WTC11 (cell line): ENCODE measurements around the gene RXRB. TPM values are rescaled to one million over a fixed set of nuclear protein-coding genes. Genes with fewer than 3 reads are reported as not detected.

ENCODE experiments used
- ATAC-seq: fragments of 200-7000 bp; cut with Tn5 transposase; 2 replicates; pipeline ENCODE4 v1.10.0; 2021; ENCODE audit warnings: mild to moderate bottlenecking, moderate library complexity
- CTCF ChIA-PET: fragments of 300-600 bp; sonication (Branson Sonifier 250); formaldehyde crosslinking; loops from one replicate; lab custom pipeline; 2021; ENCODE audit warnings: antibody characterized with exemption; lab: Charles Lee
- POLR2A ChIA-PET: fragments of 350-600 bp; sonication (Branson Sonifier 250); formaldehyde crosslinking; loops from one replicate; lab custom pipeline; 2021; ENCODE audit warnings: antibody characterized with exemption; lab: Charles Lee
- DNase-seq: peaks from one replicate; pipeline ENCODE4 v3.0.0; 2021; ENCODE audit warnings: low spot score
- H3K27ac Mint-ChIP-seq: 2 replicates; pipeline ENCODE4 v1.8.0; 2021; ENCODE audit warnings: mixed read lengths
- H3K27me3 Mint-ChIP-seq: 2 replicates; pipeline ENCODE4 v1.8.0; 2021; ENCODE audit warnings: low read depth, mild to moderate bottlenecking, moderate library complexity, mixed read lengths
- H3K36me3 Mint-ChIP-seq: 2 replicates; pipeline ENCODE4 v1.8.0; 2021; ENCODE audit warnings: mixed read lengths
- H3K4me1 Mint-ChIP-seq: 2 replicates; pipeline ENCODE4 v1.8.0; 2022; ENCODE audit warnings: mixed read lengths
- H3K4me3 Mint-ChIP-seq: 2 replicates; pipeline ENCODE4 v1.8.0; 2021; ENCODE audit warnings: mild to moderate bottlenecking, moderate library complexity, mixed read lengths
- H3K9me3 Mint-ChIP-seq: 2 replicates; pipeline ENCODE4 v1.8.0; 2021; ENCODE audit warnings: mixed read lengths
- AR ChIP-seq: fragments of 250-450 bp; sonication (Bioruptor Pico); IDR thresholded peaks from 2 replicates; pipeline ENCODE4 v1.9.0; 2021; ENCODE audit warnings: mild to moderate bottlenecking
- ATF1 ChIP-seq: sonication (generic); formaldehyde crosslinking; IDR thresholded peaks from 2 replicates; pipeline ENCODE4 v1.8.1; 2023; ENCODE audit warnings: mild to moderate bottlenecking, moderate library complexity, missing genetic modification reagents
- EMX1 ChIP-seq: fragments of 250-450 bp; sonication (Bioruptor Pico); IDR thresholded peaks from 2 replicates; pipeline ENCODE4 v1.8.0; 2021; ENCODE audit warnings: mild to moderate bottlenecking
- FOXJ3 ChIP-seq: sonication (generic); formaldehyde crosslinking; IDR thresholded peaks from 2 replicates; pipeline ENCODE4 v1.9.0; 2021; ENCODE audit warnings: missing genetic modification reagents, mild to moderate bottlenecking, borderline replicate concordance
- ZNF263 ChIP-seq: sonication (generic); formaldehyde crosslinking; IDR thresholded peaks from 2 replicates; pipeline ENCODE4 v1.8.1; 2022; ENCODE audit warnings: low read depth, mild to moderate bottlenecking, moderate library complexity, missing genetic modification reagents
- total RNA-seq: library from RNA; stranded (reverse); gene quantifications from 3 replicates; pipeline ENCODE4 v1.2.3, GENCODE V29; 2021
- TF ChIP-seq, protein P1 (sequence below): sonication (generic); formaldehyde crosslinking; IDR thresholded peaks from 2 replicates; pipeline ENCODE4 v1.8.0; 2023; ENCODE audit warnings: missing genetic modification reagents
- TF ChIP-seq, protein P2 (sequence below): fragments of 250-450 bp; sonication (Bioruptor Pico); conservative IDR thresholded peaks from 2 replicates; pipeline ENCODE4 v1.9.0; 2021; ENCODE audit warnings: mild to moderate bottlenecking
- TF ChIP-seq, protein P3 (sequence below): sonication (generic); formaldehyde crosslinking; IDR thresholded peaks from 2 replicates; pipeline ENCODE4 v1.8.1; 2023; ENCODE audit warnings: mild to moderate bottlenecking, missing genetic modification reagents, moderate library complexity
- TF ChIP-seq, protein P4 (sequence below): sonication (generic); formaldehyde crosslinking; IDR thresholded peaks from 2 replicates; pipeline ENCODE4 v1.8.1; 2022; ENCODE audit warnings: mild to moderate bottlenecking, missing genetic modification reagents, moderate library complexity, borderline replicate concordance

RXRB gene
- total RNA-seq, 1 experiment from 2014 or later = 24.5 TPM

- DNase-seq = peak; percentile 32
These were observed 8.9 kb downstream of the RXRB start for GRCh38 chr6:33191383-33192104.

GRCh38 chr6:33190504-33191107 lies 9.9 kb downstream of the RXRB start:
- no peaks in the 10 kb centered on the region for H3K9me3 Mint-ChIP-seq
- POLR2A ChIA-PET = no interaction called here
- CTCF ChIA-PET = interaction anchor here (0.6 to 2.0 kb wide), 5 partner anchors 9 to 206 kb away, joined by 3 to 7 read pairs (median 4); no protein-coding TSS in a partner anchor
- TF ChIP-seq ATF1 (CRISPR knock-in tag) (no peak), FOXJ3 (CRISPR knock-in tag) (no peak), AR (CRISPR knock-in tag) (no peak), EMX1 (CRISPR knock-in tag) (no peak)
- TF ChIP-seq, protein P1, sequence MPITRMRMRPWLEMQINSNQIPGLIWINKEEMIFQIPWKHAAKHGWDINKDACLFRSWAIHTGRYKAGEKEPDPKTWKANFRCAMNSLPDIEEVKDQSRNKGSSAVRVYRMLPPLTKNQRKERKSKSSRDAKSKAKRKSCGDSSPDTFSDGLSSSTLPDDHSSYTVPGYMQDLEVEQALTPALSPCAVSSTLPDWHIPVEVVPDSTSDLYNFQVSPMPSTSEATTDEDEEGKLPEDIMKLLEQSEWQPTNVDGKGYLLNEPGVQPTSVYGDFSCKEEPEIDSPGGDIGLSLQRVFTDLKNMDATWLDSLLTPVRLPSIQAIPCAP (CRISPR knock-in tag) = no peak
- TF ChIP-seq, protein P2, sequence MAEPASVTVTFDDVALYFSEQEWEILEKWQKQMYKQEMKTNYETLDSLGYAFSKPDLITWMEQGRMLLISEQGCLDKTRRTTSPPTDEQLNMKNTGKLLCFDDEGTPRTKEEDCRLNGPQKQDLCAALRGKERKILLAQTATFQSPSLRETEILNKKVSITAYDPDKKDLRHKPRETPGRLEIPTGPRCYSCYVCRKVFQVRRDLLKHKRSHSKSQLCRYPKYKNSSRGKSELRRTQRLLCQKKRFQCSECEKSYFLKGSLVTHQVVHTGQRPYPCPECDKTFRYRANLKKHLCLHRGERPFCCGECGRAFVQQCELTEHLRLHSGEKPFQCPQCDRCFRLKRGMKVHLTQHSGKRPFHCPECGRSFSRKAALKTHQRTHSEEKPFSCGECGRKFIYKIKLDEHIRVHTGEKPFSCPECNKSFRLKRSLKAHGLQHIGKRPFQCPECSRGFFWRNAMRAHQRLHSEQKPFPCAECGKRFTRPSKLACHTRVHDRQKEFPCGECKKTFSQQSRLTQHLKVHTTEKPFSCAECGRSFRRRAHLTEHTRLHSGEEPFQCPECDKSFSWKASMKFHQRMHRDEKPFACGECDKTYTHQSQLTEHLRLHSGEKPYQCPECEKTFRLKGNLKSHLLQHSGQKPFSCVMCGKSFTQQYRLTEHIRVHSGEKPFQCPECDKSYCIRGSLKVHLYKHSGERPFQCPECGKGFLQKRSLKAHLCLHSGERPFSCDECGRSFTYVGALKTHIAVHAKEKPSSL (CRISPR knock-in tag) = no peak
- TF ChIP-seq, protein P3, sequence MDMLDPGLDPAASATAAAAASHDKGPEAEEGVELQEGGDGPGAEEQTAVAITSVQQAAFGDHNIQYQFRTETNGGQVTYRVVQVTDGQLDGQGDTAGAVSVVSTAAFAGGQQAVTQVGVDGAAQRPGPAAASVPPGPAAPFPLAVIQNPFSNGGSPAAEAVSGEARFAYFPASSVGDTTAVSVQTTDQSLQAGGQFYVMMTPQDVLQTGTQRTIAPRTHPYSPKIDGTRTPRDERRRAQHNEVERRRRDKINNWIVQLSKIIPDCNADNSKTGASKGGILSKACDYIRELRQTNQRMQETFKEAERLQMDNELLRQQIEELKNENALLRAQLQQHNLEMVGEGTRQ (CRISPR knock-in tag) = no peak
- H3K36me3 Mint-ChIP-seq = peaks cover 11% of the 10 kb centered on the region
- H3K27me3 Mint-ChIP-seq = peaks cover 30% of the 10 kb centered on the region
- H3K4me3 Mint-ChIP-seq = no peak overlapping the region
- peaks cover 11% of the 10 kb centered on the region for H3K4me1 Mint-ChIP-seq
- H3K27ac Mint-ChIP-seq = no peak overlapping the region
- ATAC-seq (no peak), DNase-seq (no peak)

More at GRCh38 chr6:33191383-33192104, 8.9 kb downstream of the RXRB start:
- TF ChIP-seq, protein P4, sequence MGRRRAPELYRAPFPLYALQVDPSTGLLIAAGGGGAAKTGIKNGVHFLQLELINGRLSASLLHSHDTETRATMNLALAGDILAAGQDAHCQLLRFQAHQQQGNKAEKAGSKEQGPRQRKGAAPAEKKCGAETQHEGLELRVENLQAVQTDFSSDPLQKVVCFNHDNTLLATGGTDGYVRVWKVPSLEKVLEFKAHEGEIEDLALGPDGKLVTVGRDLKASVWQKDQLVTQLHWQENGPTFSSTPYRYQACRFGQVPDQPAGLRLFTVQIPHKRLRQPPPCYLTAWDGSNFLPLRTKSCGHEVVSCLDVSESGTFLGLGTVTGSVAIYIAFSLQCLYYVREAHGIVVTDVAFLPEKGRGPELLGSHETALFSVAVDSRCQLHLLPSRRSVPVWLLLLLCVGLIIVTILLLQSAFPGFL (CRISPR knock-in tag) = no peak
- 0 out of 2 replicates have a peak, but pooled peaks have one; percentile 27 for TF ChIP-seq ZNF263
- TF ChIP-seq, all 79 proteins: peak for 1
- POLR2A ChIA-PET = interaction anchor here (0.8 kb wide), 1 partner anchor 80 kb away, joined by 3 read pairs; the partner anchor contains the start of genes RPS18 and VPS52
- H3K4me1 Mint-ChIP-seq = peaks cover 11% of the 10 kb centered on the region
- no peaks in the 10 kb centered on the region for H3K9me3 Mint-ChIP-seq
- H3K4me3 Mint-ChIP-seq = peak overlapping the region; percentile 57
- H3K36me3 Mint-ChIP-seq = peaks cover 17% of the 10 kb centered on the region
- peaks cover 28% of the 10 kb centered on the region for H3K27me3 Mint-ChIP-seq
- H3K27ac Mint-ChIP-seq = no peak overlapping the region
- CTCF ChIA-PET = interaction anchor here (0.7 to 1.5 kb wide), 11 partner anchors 14 to 988 kb away, joined by 3 to 6 read pairs (median 3); partner anchors contain the start of gene HLA-DOA
- ATAC-seq = peak; percentile 6; the same call in 1 of the 2 replicates
